ENCODE data around the gene TGM5.

DNA sequence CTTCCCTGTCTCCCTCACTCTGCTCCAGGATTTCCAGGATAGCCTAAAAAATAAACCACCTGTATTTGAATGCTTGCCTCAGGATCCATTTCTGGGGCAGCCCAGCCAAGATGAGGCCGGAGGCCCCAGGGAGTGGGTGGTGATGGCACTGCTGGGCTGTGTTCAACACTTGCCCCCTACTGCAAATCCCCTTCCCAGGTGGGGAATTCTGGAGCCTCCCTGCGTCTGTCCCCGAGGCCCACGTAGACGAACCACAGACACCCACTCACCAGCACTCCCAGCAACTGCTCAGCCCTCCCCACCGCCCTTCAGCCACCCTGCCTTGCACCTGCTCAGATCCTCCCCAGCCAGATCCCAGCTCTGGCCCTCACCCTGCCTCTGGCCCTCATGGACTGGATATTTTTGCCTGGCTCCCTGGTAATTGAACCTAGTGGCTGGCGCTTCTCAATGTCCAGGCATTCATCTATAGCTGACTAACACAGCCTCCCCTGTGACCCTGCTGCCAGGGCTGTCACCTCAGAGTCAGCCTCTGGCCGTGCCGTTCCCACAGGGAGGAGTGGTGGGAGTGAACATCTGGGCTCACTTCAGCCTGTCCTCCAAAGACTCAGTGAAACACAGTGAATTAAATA lies 28.8 kb downstream of the TGM5 start:
- TF ChIP-seq, protein P1, sequence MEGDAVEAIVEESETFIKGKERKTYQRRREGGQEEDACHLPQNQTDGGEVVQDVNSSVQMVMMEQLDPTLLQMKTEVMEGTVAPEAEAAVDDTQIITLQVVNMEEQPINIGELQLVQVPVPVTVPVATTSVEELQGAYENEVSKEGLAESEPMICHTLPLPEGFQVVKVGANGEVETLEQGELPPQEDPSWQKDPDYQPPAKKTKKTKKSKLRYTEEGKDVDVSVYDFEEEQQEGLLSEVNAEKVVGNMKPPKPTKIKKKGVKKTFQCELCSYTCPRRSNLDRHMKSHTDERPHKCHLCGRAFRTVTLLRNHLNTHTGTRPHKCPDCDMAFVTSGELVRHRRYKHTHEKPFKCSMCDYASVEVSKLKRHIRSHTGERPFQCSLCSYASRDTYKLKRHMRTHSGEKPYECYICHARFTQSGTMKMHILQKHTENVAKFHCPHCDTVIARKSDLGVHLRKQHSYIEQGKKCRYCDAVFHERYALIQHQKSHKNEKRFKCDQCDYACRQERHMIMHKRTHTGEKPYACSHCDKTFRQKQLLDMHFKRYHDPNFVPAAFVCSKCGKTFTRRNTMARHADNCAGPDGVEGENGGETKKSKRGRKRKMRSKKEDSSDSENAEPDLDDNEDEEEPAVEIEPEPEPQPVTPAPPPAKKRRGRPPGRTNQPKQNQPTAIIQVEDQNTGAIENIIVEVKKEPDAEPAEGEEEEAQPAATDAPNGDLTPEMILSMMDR (IDR thresholded peaks at IDR 0.05): no peak
- TF ChIP-seq POLR2A (IDR thresholded peaks at IDR 0.05): no peak

All from suprapubic skin (tissue), 3 donors.